ENCODE measurements around the gene CEP170B.
"Not testable (repeated sequence)": the region's sequence is repeated elsewhere in the genome, so short reads cannot be mapped to it uniquely, and the experiment has no call there.

The CEP170B gene

DNA sequence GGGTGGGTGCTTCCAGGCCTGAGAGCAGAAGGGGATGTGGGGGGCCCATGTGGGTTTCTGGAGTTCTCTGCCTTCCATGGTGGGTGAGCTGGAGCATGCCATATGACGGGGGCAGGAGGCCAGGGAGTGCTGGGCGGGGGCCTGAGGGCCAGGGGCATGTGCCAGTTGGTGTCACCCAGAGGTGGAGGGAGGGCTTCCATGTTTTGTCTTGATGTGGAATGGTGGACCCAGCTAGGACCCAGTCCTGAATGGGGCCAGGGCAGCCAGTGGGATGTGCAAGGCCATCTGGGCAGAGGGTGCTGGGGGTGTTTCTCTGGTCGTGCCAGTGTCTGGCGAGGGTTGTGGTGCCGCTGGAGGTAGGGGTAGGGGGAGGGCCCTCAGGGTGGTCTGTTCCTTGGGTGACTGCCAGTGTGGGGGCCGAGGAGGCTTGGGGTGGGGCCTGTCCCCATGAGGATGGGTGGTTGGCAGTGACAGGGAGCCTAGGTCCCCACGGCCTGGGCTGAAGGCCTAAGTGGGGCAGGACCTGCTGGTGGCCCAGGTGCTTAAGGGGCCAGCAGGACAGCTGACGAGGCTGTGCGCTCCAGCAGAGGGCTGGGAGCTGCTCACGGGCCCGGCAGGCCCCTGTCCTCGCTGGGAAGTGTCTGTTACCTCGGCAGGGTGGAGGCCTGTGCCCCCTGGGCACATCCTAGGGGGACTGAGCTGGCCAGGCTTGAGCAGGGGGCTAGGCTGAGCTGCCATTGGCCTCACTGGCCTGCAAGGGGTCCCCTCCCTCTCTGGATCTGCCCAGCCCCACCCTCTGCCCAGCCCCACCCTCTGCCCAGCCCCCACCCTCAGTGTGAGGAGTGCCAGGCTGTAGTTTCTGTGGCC, 26.8 kb downstream of the CEP170B start:
- no peak for DNase-seq (ENCODE audit: low read depth)

GRCh38 chr14:104892531-104893434, 27.7 kb downstream of the CEP170B start:
- DNase-seq (ENCODE audit: low read depth): no peak

DNA sequence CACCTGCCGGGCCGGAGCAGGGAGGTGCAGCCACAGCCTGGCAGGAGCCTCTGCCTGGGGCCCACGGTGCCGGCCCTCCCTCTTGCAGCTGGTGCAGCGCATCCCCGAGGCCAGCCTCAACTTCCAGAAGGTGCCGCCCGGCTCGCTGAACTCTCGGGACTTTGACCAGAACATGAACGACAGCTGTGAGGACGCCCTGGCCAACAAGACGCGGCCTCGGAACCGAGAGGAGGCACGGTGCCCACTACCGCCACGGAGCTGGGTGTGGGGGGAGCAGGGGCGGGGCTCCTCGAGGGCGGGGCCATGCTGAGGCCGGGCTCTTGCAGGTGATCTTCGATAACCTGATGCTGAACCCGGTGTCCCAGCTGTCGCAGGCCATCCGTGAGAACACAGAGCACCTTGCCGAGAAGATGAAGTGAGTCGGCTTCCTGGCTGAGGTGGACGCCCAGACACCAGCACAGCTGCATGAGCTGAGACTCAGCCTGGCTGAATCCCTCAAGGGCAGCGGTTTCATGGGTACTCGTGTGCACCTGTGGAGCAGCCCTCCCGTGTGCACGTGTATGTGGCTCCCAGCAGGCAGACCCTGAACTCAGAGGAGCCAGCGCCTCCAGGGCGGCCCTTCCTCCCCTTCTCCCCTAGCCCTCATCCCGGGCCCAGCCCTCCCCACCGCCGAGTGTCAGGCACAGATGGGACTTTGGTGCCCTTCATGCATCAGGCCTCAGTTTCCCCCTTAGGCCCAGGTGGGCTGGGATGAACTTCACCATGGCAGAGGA, 28.6 kb downstream of the CEP170B start:
- no peak for DNase-seq (ENCODE audit: low read depth)

GRCh38 chr14:104894331-104895206, 29.5 kb downstream of the CEP170B start:
- no peak for DNase-seq (ENCODE audit: low read depth)

- no peak for DNase-seq (ENCODE audit: low read depth)
Observed at GRCh38 chr14:104895207-104895785, 30.2 kb downstream of the CEP170B start.

DNA sequence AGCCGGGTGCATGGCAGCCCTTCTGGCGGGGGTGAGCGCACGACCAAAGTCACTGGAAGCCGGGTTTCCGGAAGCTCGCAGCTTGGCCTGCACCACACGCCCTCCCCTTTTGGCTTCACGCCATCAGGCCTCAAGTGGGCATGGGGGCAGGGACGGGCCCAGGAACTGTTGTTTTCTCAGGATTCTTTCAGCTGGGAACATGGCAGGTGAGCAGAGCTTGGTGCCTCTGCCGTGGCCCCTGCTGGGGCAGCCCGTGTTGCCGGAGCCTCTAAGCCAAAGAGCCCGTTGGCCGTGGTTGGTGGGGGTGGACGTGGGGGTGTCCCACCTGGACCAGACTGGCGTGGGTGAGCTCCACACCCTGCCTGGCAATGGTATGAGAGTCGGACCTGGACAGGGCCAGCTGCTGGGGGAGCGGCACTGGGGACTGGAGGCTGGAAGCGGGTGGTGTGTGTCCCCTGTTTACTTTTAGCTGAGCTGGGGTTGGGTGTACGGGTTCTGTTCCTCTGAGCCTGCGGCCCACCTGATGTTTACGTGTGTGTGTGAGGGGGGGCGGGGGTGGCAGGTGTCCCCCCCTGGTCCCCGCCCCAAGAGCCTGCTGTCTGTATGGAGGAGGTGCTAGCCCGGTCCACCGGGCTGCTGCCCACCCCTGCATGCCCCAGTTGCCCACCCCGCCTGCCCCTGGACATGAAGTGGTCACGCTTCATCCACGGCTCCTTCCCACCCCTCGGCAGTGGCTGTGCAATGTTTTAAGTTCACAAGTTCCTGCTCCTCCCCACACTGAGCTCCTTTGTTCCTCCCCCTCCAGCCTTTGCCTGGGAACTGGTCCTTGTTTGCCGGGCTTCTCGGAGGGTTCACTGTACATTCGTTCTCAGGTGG, 31.0 kb downstream of the CEP170B start:
- no peak for DNase-seq (ENCODE audit: low read depth)

DNA sequence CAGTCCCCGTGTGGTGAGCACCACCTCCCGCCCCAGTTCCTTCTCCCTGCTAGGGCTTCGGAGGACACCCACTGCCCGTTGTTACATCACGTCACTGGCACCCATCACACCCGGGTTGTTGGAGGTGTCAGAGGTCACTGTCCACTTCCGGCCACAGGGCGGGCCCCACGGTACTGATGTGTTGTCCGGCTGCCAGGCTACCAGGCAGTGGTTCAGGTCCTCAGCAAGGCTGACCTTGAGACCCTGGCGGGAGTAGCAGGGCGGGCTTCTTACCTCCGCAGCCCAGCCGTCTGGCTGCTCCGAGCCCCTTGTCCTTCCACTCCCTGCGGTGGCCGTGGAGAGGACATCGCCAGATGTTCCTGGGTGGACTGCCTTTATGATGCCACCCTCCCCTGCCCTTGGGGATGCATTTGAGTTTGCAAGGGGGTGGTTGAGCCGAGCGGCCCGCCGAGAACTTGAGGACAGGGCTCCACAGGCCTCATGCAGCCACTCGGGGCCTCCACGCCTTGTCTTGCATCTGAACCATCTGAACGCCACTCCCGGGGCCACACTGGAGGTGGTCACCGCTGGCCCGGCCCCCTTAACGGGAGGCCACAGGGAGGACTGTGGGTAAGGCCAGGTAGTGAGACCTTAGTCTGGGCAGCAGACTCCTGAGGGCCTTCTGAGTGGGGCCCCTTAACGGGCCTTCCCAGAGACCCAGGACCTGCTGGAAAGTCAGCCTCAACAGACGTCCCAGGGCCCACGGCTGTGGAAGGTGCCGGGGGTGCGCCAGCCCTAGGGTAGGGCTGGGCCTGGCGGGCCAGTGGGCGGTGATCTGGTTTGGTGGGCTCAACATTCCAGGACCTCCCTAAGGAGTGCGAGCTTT, 32.5 kb downstream of the CEP170B start:
- no peak for DNase-seq (ENCODE audit: low read depth)

- no peak for DNase-seq (ENCODE audit: low read depth)
Observed at GRCh38 chr14:104898195-104898558, 33.1 kb downstream of the CEP170B start.

GRCh38 chr14:104898870-104899510, 33.9 kb downstream of the CEP170B start:
- DNase-seq (ENCODE audit: low read depth): no peak

GRCh38 chr14:104899781-104900180, 34.7 kb downstream of the CEP170B start:
- no peak for DNase-seq (ENCODE audit: low read depth)

GRCh38 chr14:104900639-104901512, 35.8 kb downstream of the CEP170B start:
- DNase-seq (ENCODE audit: low read depth): no peak

DNA sequence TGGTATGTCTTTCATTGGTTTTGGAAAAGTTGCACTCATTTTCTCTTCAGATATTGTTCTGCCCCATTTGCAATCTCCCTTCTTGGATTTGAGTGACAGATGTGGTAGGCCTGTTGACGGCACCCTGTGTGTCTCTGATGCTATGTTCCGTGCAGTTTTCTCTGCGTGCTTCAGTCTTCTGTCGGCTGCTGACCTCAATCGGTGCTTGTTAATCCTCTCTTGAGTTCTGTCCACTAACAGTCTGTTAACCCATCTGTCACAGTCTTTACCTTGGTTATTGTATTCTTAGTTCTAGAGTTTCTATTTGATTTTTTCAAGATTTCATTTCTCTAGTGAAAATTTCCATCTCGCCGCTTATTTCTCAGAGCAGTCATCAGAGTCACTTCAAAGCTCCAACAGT, 38.9 kb downstream of the CEP170B start:
- no peak for DNase-seq (ENCODE audit: low read depth)

DNA sequence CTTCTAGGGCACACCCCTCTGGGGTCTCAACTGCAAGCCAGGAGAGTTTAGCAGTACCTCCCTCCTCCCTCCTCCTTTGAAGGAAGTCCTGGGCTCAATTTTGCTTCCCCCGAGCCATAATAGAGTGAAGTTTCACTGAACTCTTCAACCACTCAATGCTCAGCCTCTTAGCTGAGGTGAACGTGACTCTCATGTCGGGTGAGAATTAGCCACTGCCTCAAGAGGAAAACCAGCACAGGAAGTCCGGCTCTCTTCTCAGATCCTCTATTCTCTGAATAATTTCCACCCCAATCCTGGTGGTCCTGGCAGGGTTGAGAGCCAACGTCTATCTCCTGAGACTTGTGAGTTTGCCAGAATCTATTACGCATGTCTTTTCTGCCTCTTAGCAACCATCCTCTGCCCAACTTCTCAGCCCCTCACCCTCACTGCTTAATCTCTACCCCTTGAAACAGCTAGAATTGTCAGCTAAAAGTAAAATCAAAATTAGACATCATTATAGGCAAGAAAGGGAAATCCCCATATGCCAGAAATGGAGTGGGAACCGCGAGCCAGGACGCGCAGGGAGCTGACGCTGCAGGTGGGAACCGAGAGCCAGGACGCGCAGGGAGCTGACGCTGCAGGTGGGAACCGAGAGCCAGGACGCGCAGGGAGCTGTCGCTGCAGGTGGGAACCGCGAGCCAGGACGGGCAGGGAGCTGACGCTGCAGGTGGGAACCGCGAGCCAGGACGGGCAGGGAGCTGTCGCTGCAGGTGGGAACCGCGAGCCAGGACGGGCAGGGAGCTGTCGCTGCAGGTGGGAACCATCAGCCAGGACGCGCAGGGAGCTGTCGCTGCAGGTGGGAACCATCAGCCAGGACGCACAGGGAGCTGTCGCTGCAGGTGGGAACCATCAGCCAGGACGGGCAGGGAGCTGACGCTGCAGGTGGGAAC, 39.8 kb downstream of the CEP170B start:
- DNase-seq (ENCODE audit: low read depth): not testable (repeated sequence)

- not testable (repeated sequence) for DNase-seq (ENCODE audit: low read depth)
Observed at GRCh38 chr14:104905579-104905933, 40.5 kb downstream of the CEP170B start.

DNA sequence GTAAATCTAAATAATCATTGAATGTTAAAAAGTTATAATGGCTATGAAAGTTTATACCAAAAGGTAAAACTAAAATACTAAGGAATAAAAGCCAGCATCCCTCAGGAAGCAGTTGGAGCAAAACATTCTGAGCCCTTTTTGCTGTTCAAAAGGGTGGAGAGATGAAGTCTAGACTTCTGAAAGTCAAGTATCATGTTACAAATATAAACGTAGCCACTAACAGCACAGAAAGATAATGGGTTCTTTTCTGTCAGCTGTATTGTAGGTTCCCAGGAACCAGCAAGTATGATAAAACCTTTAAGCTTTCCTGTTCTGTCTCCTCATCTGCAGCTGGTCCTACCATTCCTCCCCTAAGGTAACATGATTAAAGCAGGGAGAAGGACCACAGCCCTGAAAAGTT, 43.2 kb downstream of the CEP170B start:
- no peak for DNase-seq (ENCODE audit: low read depth)

DNA sequence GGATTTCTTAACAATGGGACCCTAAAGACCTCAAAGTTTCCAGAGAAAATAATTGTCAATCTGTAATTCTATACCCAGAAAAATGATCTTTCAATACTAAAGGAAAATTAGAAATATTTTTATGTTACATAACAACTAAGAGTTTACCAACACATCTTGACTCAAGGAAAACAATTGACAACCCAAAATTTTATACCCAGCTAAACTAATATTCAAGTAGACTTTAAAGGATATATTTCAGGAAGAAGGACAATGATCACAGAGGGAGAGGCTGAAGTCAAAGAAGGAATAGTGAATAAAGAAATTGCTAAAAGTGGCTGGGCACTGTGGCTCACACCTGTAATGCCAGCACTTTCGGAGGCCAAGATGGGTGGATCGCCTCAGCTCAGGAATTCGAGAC, 47.0 kb downstream of the CEP170B start:
- no peak for DNase-seq (ENCODE audit: low read depth)

Data from stimulated activated CD8-positive, alpha-beta memory T cell treated with anti-CD3 and anti-CD28 coated beads, Interleukin-4, amount 100 ng/mL, for 24 hours (primary cell).